Measurements from ENCODE around the gene NARS2.

Gene NARS2

DNA sequence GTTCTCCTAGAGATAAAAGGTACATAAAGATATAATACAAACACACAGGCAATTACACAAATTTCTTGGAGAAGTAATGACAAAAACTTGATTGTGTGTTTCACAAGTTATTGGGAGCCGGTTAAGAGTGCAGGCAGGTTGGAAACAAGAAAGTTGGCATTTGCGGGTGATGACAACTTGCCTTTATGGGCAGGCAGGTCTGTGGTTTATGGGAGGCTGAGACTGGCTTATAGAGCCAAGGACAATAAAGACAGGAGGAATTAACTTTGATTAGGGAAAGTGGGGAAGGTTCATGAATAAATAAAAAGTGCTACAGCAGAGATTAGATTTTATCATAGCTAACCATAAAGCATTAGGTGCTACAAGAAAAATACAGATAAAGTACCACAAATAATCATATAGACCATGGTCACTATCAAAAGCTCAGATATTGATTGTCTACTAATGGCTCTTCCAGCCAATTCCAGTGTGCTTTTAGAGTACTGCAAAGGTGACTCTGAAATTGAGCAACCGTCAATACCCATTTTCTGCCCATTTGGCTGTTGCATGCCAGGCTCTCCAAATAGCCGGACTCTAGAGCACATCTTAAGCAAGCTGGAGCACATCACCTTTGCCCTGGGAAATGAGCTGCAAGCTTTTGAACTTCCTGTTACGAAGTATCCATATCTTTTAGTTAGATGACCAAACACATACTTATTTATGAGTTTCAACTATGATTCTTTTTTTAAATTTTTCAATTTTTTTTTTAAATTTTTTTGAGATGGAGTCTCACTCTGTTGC lies 123.1 kb downstream of the NARS2 start:
- H3K4me1 ChIP-seq (ENCODE audit: control insufficient read depth in 1 of 2, insufficient read depth in 2 of 2, low read length in 2 of 2), result peaks cover 0 to 10% of the 10 kb centered on the region in 2 donors
- no peaks in the 10 kb centered on the region for H3K36me3 ChIP-seq (ENCODE audit: control insufficient read depth in 1 of 2, insufficient read depth in 2 of 2, low read length in 2 of 2)
- H3K9me3 ChIP-seq (ENCODE audit: control insufficient read depth in 1 of 2, low read length in 2 of 2), result no peaks in the 10 kb centered on the region
- no peak overlapping the region for H3K4me3 ChIP-seq (ENCODE audit: low read depth in 1 of 2, low read length in 2 of 2)
- no peak overlapping the region for H3K27ac ChIP-seq (ENCODE audit: low read depth, low read length)
- no peak overlapping the region for H3K9ac ChIP-seq (ENCODE audit: low read depth in 1 of 2, low read length in 2 of 2)
- no peaks in the 10 kb centered on the region for H3K27me3 ChIP-seq (ENCODE audit: control insufficient read depth in 1 of 2, insufficient read depth in 2 of 2, low read length in 2 of 2)

DNA sequence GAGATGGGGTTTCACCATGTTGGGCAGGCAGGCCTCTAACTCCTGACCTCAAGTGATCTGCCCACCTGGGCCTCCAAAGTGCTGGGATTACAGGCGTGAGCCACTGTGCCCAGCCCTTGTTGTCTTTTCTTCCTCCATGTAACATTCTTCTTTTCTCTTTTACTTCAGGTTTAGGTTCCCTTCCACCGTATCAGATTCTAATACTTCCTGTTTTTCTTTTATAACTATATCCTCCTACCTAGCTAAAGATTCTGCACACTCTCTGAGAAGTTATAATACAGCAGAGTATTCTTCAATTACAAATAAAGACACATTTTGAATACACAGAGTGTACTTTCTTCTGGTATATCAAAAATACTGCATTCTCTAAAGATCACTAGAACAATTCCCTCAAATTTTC lies 123.8 kb downstream of the NARS2 start:
- Histone ChIP-seq H3K9ac (ENCODE audit: low read depth in 1 of 2, low read length in 2 of 2) (no peak overlapping the region), H3K4me1 (ENCODE audit: control insufficient read depth in 1 of 2, insufficient read depth in 2 of 2, low read length in 2 of 2) (peaks cover 0 to 10% of the 10 kb centered on the region in 2 donors), H3K4me3 (ENCODE audit: low read depth in 1 of 2, low read length in 2 of 2) (no peak overlapping the region), H3K36me3 (ENCODE audit: control insufficient read depth in 1 of 2, insufficient read depth in 2 of 2, low read length in 2 of 2) (no peaks in the 10 kb centered on the region), H3K27ac (ENCODE audit: low read depth, low read length) (no peak overlapping the region), H3K9me3 (ENCODE audit: control insufficient read depth in 1 of 2, low read length in 2 of 2) (no peaks in the 10 kb centered on the region), H3K27me3 (ENCODE audit: control insufficient read depth in 1 of 2, insufficient read depth in 2 of 2, low read length in 2 of 2) (no peaks in the 10 kb centered on the region)

DNA sequence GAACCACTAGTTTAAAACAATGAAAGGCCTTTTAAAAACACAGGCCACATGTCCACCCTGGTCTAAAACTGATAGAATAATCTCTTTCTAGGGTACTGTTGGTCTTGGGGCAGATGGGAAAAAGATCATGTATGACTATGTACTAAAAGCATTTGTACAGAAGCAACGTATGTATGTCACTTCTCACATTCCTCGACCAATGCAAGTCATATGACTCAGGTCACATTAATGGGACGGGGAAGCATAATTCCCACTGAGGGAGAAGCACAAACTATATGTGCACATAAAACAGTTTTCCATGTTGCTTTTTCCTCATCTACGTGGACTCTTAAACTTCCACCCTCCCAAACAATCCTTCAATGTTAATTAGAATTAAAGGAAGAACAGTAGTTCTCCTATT lies 124.8 kb downstream of the NARS2 start:
- Histone ChIP-seq H3K9ac (ENCODE audit: low read depth in 1 of 2, low read length in 2 of 2) (no peak overlapping the region), H3K4me1 (ENCODE audit: control insufficient read depth in 1 of 2, insufficient read depth in 2 of 2, low read length in 2 of 2) (peaks cover 0 to 10% of the 10 kb centered on the region in 2 donors)

DNA sequence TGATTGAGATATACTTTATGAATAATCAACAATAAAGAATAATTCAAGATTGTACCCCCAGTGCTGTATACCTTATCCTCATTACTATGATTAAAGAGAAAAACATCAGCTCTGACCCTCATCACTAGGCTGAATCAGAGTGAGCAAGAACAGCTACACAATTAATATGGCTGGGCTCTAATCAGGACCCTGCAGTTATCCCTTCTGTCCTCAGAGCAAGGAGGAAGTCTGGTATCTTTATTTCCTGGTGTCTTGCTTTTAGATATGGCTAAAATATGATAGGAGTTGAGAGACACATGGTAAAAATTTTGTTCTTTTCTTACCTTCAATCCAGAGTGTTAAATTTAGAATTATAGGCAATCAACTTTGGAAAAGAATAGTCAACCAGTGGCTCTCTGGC lies 128.5 kb downstream of the NARS2 start:
- H3K27ac ChIP-seq (ENCODE audit: low read depth, low read length), result no peak overlapping the region
- H3K9me3 ChIP-seq (ENCODE audit: control insufficient read depth in 1 of 2, low read length in 2 of 2), result no peaks in the 10 kb centered on the region
- no peaks in the 10 kb centered on the region for H3K27me3 ChIP-seq (ENCODE audit: control insufficient read depth in 1 of 2, insufficient read depth in 2 of 2, low read length in 2 of 2)
- peaks cover 0 to 13% of the 10 kb centered on the region in 2 donors for H3K4me1 ChIP-seq (ENCODE audit: control insufficient read depth in 1 of 2, insufficient read depth in 2 of 2, low read length in 2 of 2)
- H3K36me3 ChIP-seq (ENCODE audit: control insufficient read depth in 1 of 2, insufficient read depth in 2 of 2, low read length in 2 of 2), result no peaks in the 10 kb centered on the region
- no peak overlapping the region for H3K9ac ChIP-seq (ENCODE audit: low read depth in 1 of 2, low read length in 2 of 2)
- no peak overlapping the region for H3K4me3 ChIP-seq (ENCODE audit: low read depth in 1 of 2, low read length in 2 of 2)

More for the DNA sequence above, 124.8 kb downstream of the NARS2 start:
- no peaks in the 10 kb centered on the region for H3K9me3 ChIP-seq (ENCODE audit: control insufficient read depth in 1 of 2, low read length in 2 of 2)
- no peak overlapping the region for H3K4me3 ChIP-seq (ENCODE audit: low read depth in 1 of 2, low read length in 2 of 2)
- no peak overlapping the region for H3K27ac ChIP-seq (ENCODE audit: low read depth, low read length)
- no peaks in the 10 kb centered on the region for H3K36me3 ChIP-seq (ENCODE audit: control insufficient read depth in 1 of 2, insufficient read depth in 2 of 2, low read length in 2 of 2)
- H3K27me3 ChIP-seq (ENCODE audit: control insufficient read depth in 1 of 2, insufficient read depth in 2 of 2, low read length in 2 of 2), result no peaks in the 10 kb centered on the region

DNA sequence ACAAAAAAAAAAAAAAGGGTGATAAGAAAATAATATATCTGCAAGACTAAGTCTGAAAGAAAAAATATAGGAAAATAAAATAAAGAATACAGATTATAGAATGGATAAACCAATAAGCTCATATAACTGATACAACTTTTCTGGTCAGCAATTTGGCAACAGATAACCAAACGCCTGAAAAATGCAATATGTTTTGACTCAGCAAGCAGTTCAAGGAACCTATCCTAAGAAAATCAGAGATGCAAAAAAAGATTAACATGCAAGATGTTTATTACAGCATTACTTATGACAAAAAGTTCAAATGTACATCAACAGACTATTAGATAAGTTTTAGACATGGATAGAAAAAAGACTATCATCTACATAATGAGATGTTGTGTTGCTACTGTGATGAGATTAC lies 129.9 kb downstream of the NARS2 start:
- H3K4me3 ChIP-seq (ENCODE audit: low read depth in 1 of 2, low read length in 2 of 2), result no peak overlapping the region
- H3K27me3 ChIP-seq (ENCODE audit: control insufficient read depth in 1 of 2, insufficient read depth in 2 of 2, low read length in 2 of 2), result no peaks in the 10 kb centered on the region
- no peaks in the 10 kb centered on the region for H3K36me3 ChIP-seq (ENCODE audit: control insufficient read depth in 1 of 2, insufficient read depth in 2 of 2, low read length in 2 of 2)
- H3K9ac ChIP-seq (ENCODE audit: low read depth in 1 of 2, low read length in 2 of 2), result no peak overlapping the region
- no peaks in the 10 kb centered on the region for H3K9me3 ChIP-seq (ENCODE audit: control insufficient read depth in 1 of 2, low read length in 2 of 2)
- no peak overlapping the region for H3K27ac ChIP-seq (ENCODE audit: low read depth, low read length)
- H3K4me1 ChIP-seq (ENCODE audit: control insufficient read depth in 1 of 2, insufficient read depth in 2 of 2, low read length in 2 of 2), result peaks cover 0 to 9% of the 10 kb centered on the region in 2 donors

DNA sequence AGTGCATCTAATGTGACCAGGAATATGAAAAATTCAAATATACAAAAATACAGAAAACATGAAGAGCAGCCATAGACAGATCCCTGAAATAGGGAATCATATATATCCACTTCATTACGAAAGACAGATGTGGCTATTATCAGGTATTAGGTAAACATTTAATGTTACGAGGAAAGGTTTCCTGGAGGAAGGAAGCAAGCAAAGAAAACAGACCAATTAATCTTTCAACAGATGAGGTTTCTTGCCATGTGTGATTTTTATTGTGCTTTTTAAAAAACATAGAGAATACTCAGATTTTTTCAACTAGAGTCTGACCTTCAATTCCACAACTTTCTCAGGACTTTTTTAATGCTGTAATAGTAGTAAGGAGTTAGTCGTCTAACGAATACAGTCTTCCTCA lies 132.7 kb downstream of the NARS2 start:
- H3K4me1 ChIP-seq (ENCODE audit: control insufficient read depth in 1 of 2, insufficient read depth in 2 of 2, low read length in 2 of 2), result peaks cover 0 to 9% of the 10 kb centered on the region in 2 donors
- H3K9ac ChIP-seq (ENCODE audit: low read depth in 1 of 2, low read length in 2 of 2), result no peak overlapping the region
- no peak overlapping the region for H3K4me3 ChIP-seq (ENCODE audit: low read depth in 1 of 2, low read length in 2 of 2)
- no peaks in the 10 kb centered on the region for H3K27me3 ChIP-seq (ENCODE audit: control insufficient read depth in 1 of 2, insufficient read depth in 2 of 2, low read length in 2 of 2)
- no peaks in the 10 kb centered on the region for H3K36me3 ChIP-seq (ENCODE audit: control insufficient read depth in 1 of 2, insufficient read depth in 2 of 2, low read length in 2 of 2)
- no peak overlapping the region for H3K27ac ChIP-seq (ENCODE audit: low read depth, low read length)
- H3K9me3 ChIP-seq (ENCODE audit: control insufficient read depth in 1 of 2, low read length in 2 of 2), result no peaks in the 10 kb centered on the region

DNA sequence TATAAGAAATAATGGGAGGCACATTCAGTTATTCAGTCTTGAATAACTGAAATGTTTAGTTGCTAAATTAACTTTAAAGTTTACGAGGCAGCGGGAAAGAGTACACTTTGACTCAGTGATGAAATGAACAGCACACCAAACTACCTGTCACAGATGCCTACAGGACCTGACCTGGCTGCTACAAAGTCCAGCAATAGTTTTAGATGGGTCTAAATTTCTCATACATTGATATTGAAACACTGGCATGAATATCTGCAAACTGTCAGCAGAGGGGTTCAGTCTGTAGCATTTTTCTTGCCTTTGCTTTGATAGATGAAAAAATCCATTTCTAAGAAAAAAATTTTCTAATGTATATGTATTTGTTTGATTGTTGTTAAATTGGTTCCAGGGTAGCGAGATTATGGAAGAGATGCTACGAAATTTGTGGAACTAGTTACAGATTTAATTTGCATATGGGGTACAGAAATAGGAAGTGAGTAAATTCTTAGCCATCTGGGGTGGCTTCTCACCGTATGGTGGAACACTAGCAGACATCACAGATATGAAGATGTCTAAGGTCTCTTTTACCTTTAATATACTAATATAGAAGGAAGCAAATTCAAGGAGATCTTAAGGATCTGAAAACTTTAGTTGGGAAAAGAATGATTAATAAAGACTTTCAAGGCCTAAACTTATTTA lies 136.2 kb downstream of the NARS2 start:
- Histone ChIP-seq H3K9ac (ENCODE audit: low read depth in 1 of 2, low read length in 2 of 2) (no peak overlapping the region), H3K27me3 (ENCODE audit: control insufficient read depth in 1 of 2, insufficient read depth in 2 of 2, low read length in 2 of 2) (no peaks in the 10 kb centered on the region), H3K27ac (ENCODE audit: low read depth, low read length) (no peak overlapping the region), H3K36me3 (ENCODE audit: control insufficient read depth in 1 of 2, insufficient read depth in 2 of 2, low read length in 2 of 2) (no peaks in the 10 kb centered on the region), H3K4me3 (ENCODE audit: low read depth in 1 of 2, low read length in 2 of 2) (no peak overlapping the region), H3K4me1 (ENCODE audit: control insufficient read depth in 1 of 2, insufficient read depth in 2 of 2, low read length in 2 of 2) (peaks cover 0 to 9% of the 10 kb centered on the region in 2 donors), H3K9me3 (ENCODE audit: control insufficient read depth in 1 of 2, low read length in 2 of 2) (no peaks in the 10 kb centered on the region)

DNA sequence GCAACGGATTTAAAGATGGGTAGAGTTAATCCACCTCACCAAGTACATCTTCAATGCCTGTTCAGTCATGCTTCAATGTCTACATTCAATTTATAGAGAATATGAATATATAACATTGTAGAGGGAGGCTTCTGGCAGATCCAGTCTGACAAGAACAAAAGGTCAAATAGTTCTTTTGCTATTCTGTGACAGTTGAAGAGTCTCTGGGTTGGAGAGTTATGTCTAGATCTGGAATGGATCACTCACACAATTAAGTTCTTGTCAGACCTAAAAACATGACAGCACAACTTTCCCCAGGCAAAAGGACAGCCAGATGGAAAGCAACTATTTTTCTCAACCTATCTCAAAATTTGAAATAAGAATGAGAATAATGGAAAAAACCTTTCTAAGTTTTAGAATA lies 141.7 kb downstream of the NARS2 start:
- Histone ChIP-seq H3K36me3 (ENCODE audit: control insufficient read depth in 1 of 2, insufficient read depth in 2 of 2, low read length in 2 of 2) (no peaks in the 10 kb centered on the region), H3K27me3 (ENCODE audit: control insufficient read depth in 1 of 2, insufficient read depth in 2 of 2, low read length in 2 of 2) (no peaks in the 10 kb centered on the region), H3K9me3 (ENCODE audit: control insufficient read depth in 1 of 2, low read length in 2 of 2) (no peaks in the 10 kb centered on the region), H3K4me1 (ENCODE audit: control insufficient read depth in 1 of 2, insufficient read depth in 2 of 2, low read length in 2 of 2) (peaks cover 16 to 20% of the 10 kb centered on the region in 2 donors), H3K9ac (ENCODE audit: low read depth in 1 of 2, low read length in 2 of 2) (no peak overlapping the region), H3K4me3 (ENCODE audit: low read depth in 1 of 2, low read length in 2 of 2) (no peak overlapping the region), H3K27ac (ENCODE audit: low read depth, low read length) (no peak overlapping the region)

DNA sequence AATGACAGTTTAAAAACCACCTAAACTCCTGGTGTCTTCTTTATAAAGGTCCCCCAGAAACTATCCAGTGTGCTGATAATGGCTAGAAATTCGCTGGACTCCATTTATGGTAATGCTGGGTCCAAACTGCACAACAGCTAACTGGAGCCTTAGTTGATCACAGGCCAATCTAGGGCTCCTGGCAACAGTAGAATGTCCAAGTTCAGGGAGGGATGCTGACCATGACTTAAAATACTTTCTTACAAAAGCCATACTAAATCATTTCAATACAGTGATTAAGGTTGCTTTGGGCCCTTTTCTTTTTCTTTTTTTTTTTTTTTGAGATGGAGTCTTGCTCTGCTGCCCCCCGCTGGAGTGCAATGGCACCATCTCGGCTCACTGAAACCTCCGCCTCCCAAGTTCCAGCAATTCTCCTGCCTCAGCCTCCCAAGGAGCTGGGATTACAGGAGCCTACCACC lies 142.6 kb downstream of the NARS2 start:
- Histone ChIP-seq H3K4me3 (ENCODE audit: low read depth in 1 of 2, low read length in 2 of 2) (no peak overlapping the region), H3K9ac (ENCODE audit: low read depth in 1 of 2, low read length in 2 of 2) (no peak overlapping the region), H3K27me3 (ENCODE audit: control insufficient read depth in 1 of 2, insufficient read depth in 2 of 2, low read length in 2 of 2) (no peaks in the 10 kb centered on the region), H3K36me3 (ENCODE audit: control insufficient read depth in 1 of 2, insufficient read depth in 2 of 2, low read length in 2 of 2) (no peaks in the 10 kb centered on the region), H3K9me3 (ENCODE audit: control insufficient read depth in 1 of 2, low read length in 2 of 2) (no peaks in the 10 kb centered on the region), H3K4me1 (ENCODE audit: control insufficient read depth in 1 of 2, insufficient read depth in 2 of 2, low read length in 2 of 2) (peaks cover 19 to 25% of the 10 kb centered on the region in 2 donors), H3K27ac (ENCODE audit: low read depth, low read length) (no peak overlapping the region)

DNA sequence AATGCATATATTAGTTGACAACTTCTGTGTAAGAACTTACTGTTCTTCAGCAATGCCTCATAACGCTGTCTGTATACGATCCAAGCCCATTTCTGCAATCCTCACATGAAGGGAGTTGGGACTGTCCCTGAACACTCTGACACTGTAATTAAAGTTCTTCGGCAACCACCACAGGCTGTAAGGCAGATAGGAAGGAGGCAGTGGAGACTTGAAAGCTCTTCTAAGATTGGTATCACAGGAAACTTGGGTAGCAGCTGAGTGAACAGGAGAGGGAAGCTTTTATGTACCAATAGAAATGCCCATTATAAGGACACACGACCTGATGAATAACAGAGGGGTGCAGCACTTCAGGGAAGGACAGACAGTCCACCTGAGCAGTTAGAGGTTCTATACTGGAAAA lies 145.0 kb downstream of the NARS2 start:
- no peak overlapping the region for H3K9ac ChIP-seq (ENCODE audit: low read depth in 1 of 2, low read length in 2 of 2)
- no peaks in the 10 kb centered on the region for H3K36me3 ChIP-seq (ENCODE audit: control insufficient read depth in 1 of 2, insufficient read depth in 2 of 2, low read length in 2 of 2)
- H3K4me1 ChIP-seq (ENCODE audit: control insufficient read depth in 1 of 2, insufficient read depth in 2 of 2, low read length in 2 of 2), result peaks cover 19 to 25% of the 10 kb centered on the region in 2 donors
- H3K9me3 ChIP-seq (ENCODE audit: control insufficient read depth in 1 of 2, low read length in 2 of 2), result no peaks in the 10 kb centered on the region
- no peak overlapping the region for H3K27ac ChIP-seq (ENCODE audit: low read depth, low read length)
- no peaks in the 10 kb centered on the region for H3K27me3 ChIP-seq (ENCODE audit: control insufficient read depth in 1 of 2, insufficient read depth in 2 of 2, low read length in 2 of 2)
- no peak overlapping the region for H3K4me3 ChIP-seq (ENCODE audit: low read depth in 1 of 2, low read length in 2 of 2)

Data from duodenal mucosa (tissue), 2 donors.